Uterus (tissue), 2 donors: ENCODE measurements around the gene CLSTN1.

ENCODE experiments used
- POLR2A ChIP-seq, 2 donors: fragments of 450-650 bp; IDR thresholded peaks; one replicate each; pipeline ENCODE4 v1.6.1; 2016; ENCODE audit warnings: antibody characterized with exemption in 2 of 2, mild to moderate bottlenecking in 1 of 2, moderate library complexity in 1 of 2
- TF ChIP-seq, protein P1 (sequence below), 4 experiments: fragments of 200-600 bp in 2 of 4; fragments of 450-650 bp in 2 of 4; sonication (generic) in 2 of 4; IDR thresholded peaks; one replicate each; pipeline ENCODE4 v1.5.1; 2016 to 2019; ENCODE audit warnings: antibody characterized with exemption in 4 of 4, mild to moderate bottlenecking in 2 of 4, moderate library complexity in 1 of 4

DNA sequence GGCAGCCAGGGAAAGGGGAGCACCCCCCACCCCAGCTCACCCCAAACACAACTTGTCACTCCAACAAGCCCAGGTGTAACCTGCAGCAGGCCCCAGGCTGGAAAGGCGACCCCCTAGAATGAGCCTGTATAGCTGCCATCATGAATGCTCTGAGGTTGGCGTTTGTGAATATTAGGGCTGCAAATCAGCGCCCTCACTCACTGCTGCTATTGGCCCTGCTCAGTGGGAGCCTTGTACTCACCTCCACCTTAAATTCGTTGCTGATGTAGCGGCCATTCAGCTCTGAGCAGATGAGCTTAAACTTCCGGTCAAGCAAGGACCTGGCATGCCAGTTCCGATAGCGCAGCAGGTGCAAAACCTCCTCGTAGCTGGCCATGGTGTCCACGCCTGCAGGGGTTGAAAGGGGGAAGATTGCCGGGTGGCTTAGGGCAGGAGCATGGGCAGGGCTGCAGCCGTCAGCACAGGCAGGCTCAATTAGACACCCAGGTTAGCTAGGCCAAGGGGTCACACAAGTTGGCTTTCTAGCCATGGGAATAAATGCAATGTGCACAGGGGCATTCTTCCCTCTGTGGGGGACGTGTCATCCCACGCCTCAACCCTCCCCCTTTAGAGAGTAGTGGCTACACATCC is 90.5 kb downstream of the CLSTN1 start:
- TF ChIP-seq, protein P1, sequence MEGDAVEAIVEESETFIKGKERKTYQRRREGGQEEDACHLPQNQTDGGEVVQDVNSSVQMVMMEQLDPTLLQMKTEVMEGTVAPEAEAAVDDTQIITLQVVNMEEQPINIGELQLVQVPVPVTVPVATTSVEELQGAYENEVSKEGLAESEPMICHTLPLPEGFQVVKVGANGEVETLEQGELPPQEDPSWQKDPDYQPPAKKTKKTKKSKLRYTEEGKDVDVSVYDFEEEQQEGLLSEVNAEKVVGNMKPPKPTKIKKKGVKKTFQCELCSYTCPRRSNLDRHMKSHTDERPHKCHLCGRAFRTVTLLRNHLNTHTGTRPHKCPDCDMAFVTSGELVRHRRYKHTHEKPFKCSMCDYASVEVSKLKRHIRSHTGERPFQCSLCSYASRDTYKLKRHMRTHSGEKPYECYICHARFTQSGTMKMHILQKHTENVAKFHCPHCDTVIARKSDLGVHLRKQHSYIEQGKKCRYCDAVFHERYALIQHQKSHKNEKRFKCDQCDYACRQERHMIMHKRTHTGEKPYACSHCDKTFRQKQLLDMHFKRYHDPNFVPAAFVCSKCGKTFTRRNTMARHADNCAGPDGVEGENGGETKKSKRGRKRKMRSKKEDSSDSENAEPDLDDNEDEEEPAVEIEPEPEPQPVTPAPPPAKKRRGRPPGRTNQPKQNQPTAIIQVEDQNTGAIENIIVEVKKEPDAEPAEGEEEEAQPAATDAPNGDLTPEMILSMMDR (IDR thresholded peaks at IDR 0.05), result no peak
- no peak for TF ChIP-seq POLR2A (IDR thresholded peaks at IDR 0.05)
